HepG2 (cell line): Measurements from ENCODE around the gene BMP8B. TPM values are rescaled to one million over a fixed set of nuclear protein-coding genes. Genes with fewer than 3 reads are reported as not detected.

Experiments used
- ATAC-seq: fragments of 200-7000 bp; cut with Tn5 transposase; 3 replicates; pipeline ENCODE4 v1.9.1; 2020; ENCODE audit warnings: mild to moderate bottlenecking, moderate library complexity
- BruUV-seq: library from RNA; stranded (reverse); fragments of 400-500 nt; replicated peaks from 2 replicates; lab custom pipeline; 2021; lab: Mats Ljungman, UMichigan
- CTCF ChIA-PET: fragments of 300-600 bp; formaldehyde crosslinking; extraction: SDS; loops from one replicate; lab custom pipeline; 2021; ENCODE audit warnings: low total read pairs, inconsistent platforms, low intra/inter-chr PET ratio; lab: Yijun Ruan, JAX
- POLR2A ChIA-PET: fragments of 350-600 bp; sonication (Branson Sonifier 250); formaldehyde crosslinking; loops from one replicate; lab custom pipeline; 2020; ENCODE audit warnings: antibody characterized with exemption, inconsistent platforms; lab: Yijun Ruan, JAX
- DNase-seq: peaks from one replicate; pipeline ENCODE4 v3.0.0-alpha.2; 2015; ENCODE audit warnings: low spot score
- FAIRE-seq: peaks from 3 replicates; lab custom pipeline; 2011; peaks lifted over from hg19 to GRCh38; lab: Jason Lieb, UNC
- H2AFZ ChIP-seq: one replicate; pipeline ENCODE4 v1.6.1; 2011; ENCODE audit warnings: low read length, inconsistent platforms
- H3K27ac ChIP-seq: fragments of 300-600 bp; 3 replicates; pipeline ENCODE4 v1.8.0; 2011; ENCODE audit warnings: mixed run types, mild to moderate bottlenecking, mixed read lengths, low read length, inconsistent platforms; ENCODE audit not compliant: insufficient read depth; ENCODE audit errors: extremely low read length
- H3K27me3 ChIP-seq, 2 experiments: fragments of 200-600 bp in 1 of 2; 2 replicates in 1 of 2; 3 replicates in 1 of 2; pipeline versions ENCODE4 v1.6.0 to v1.8.0; 2011; ENCODE audit warnings: low read length in 2 of 2, mild to moderate bottlenecking in 2 of 2, moderate library complexity in 2 of 2, inconsistent platforms in 1 of 2; ENCODE audit not compliant: insufficient read depth in 2 of 2, control insufficient read depth in 1 of 2
- H3K36me3 ChIP-seq, 2 experiments: fragments of 200-600 bp in 1 of 2; replicated peaks in 1 of 2; 2 replicates in 1 of 2; 3 replicates in 1 of 2; pipeline versions ENCODE4 v1.5.1 to v1.8.0; 2011; ENCODE audit warnings: low read length in 2 of 2, inconsistent platforms in 1 of 2; ENCODE audit not compliant: insufficient read depth in 2 of 2, control insufficient read depth in 1 of 2
- H3K4me1 ChIP-seq: 2 replicates; pipeline ENCODE4 v1.5.1; 2012; ENCODE audit warnings: low read length, inconsistent platforms; ENCODE audit not compliant: insufficient read depth
- H3K4me2 ChIP-seq: 2 replicates; pipeline ENCODE4 v1.6.0; 2011; ENCODE audit warnings: low read depth, low read length, inconsistent platforms
- H3K4me3 ChIP-seq, 3 experiments: fragments of 200-600 bp in 1 of 3; sonication (generic), shearing (Covaris generic) in 1 of 3; replicated peaks in 1 of 3; 2 replicates each; pipeline ENCODE4 v1.5.1; 2011 to 2016; ENCODE audit warnings: low read length in 3 of 3, inconsistent platforms in 2 of 3, low read depth in 2 of 3, mild to moderate bottlenecking in 2 of 3, control low read depth in 1 of 3, mixed read lengths in 1 of 3; ENCODE audit not compliant: insufficient read depth in 1 of 3
- H3K79me2 ChIP-seq: one replicate; pipeline ENCODE4 v1.6.1; 2011; ENCODE audit warnings: low read length, inconsistent platforms; ENCODE audit not compliant: insufficient read depth
- H3K9ac ChIP-seq: 2 replicates; pipeline ENCODE4 v1.6.0; 2011; ENCODE audit warnings: mild to moderate bottlenecking, low read depth, low read length, inconsistent platforms; ENCODE audit not compliant: insufficient read depth
- H3K9me3 ChIP-seq: 2 replicates; pipeline ENCODE4 v1.5.1; 2012; ENCODE audit warnings: mild to moderate bottlenecking, low read length
- H4K20me1 ChIP-seq: 2 replicates; pipeline ENCODE4 v1.6.0; 2011; ENCODE audit warnings: inconsistent platforms, mild to moderate bottlenecking, low read length, moderate library complexity; ENCODE audit not compliant: insufficient read depth
- ARID4A ChIP-seq: sonication (generic); formaldehyde crosslinking; IDR thresholded peaks from 2 replicates; pipeline ENCODE4 v1.5.0; 2020; ENCODE audit warnings: mild to moderate bottlenecking, missing genetic modification reagents, borderline replicate concordance
- ATF5 ChIP-seq: sonication (generic); formaldehyde crosslinking; IDR thresholded peaks from 2 replicates; pipeline ENCODE4 v1.4.0; 2020; ENCODE audit warnings: mild to moderate bottlenecking, low read depth, missing genetic modification reagents
- IKZF1 ChIP-seq: fragments of 450-650 bp; IDR thresholded peaks from 2 replicates; pipeline ENCODE4 v1.7.1; 2016
- KLF15 ChIP-seq: sonication (generic); formaldehyde crosslinking; IDR thresholded peaks from 2 replicates; pipeline ENCODE4 v1.8.1; 2023; ENCODE audit warnings: borderline replicate concordance, mild to moderate bottlenecking, inconsistent platforms, missing genetic modification reagents, mixed read lengths
- MYPOP ChIP-seq: sonication (generic); formaldehyde crosslinking; IDR thresholded peaks from 2 replicates; pipeline ENCODE4 v1.8.1; 2023; ENCODE audit warnings: mild to moderate bottlenecking, moderate library complexity, missing genetic modification reagents
- PCBP1 ChIP-seq: fragments of 200-400 bp; formaldehyde crosslinking; IDR thresholded peaks from 2 replicates; pipeline ENCODE4 v1.6.1; 2017; ENCODE audit warnings: mild to moderate bottlenecking, low read depth, low read length, borderline replicate concordance
- PHF20 ChIP-seq: sonication (generic); formaldehyde crosslinking; IDR thresholded peaks from 2 replicates; pipeline ENCODE4 v1.5.0; 2020; ENCODE audit warnings: mild to moderate bottlenecking, missing genetic modification reagents
- RXRA ChIP-seq: sonication (generic); formaldehyde crosslinking; IDR thresholded peaks from 2 replicates; pipeline ENCODE4 v1.5.1; 2020; ENCODE audit warnings: missing genetic modification reagents
- USF2 ChIP-seq, 2 experiments: sonication (generic) in 1 of 2; formaldehyde crosslinking in 1 of 2; IDR thresholded peaks; 2 replicates each; pipeline versions ENCODE4 v1.5.1 to v1.6.1; 2011 to 2020; ENCODE audit warnings: borderline replicate concordance in 1 of 2, low read depth in 1 of 2, low read length in 1 of 2, mild to moderate bottlenecking in 1 of 2, missing genetic modification reagents in 1 of 2, moderate library complexity in 1 of 2
- YY1 ChIP-seq: IDR thresholded peaks from 2 replicates; pipeline ENCODE4 v1.6.1; 2011; ENCODE audit warnings: low read length, low read depth, moderate library complexity, mild to moderate bottlenecking; ENCODE audit not compliant: insufficient read depth, insufficient replicate concordance
- ZBTB8A ChIP-seq: sonication (generic); formaldehyde crosslinking; IDR thresholded peaks from 2 replicates; pipeline ENCODE4 v1.4.0; 2020; ENCODE audit warnings: mild to moderate bottlenecking, low read depth, missing genetic modification reagents, borderline replicate concordance
- ZNF251 ChIP-seq: sonication (generic); formaldehyde crosslinking; IDR thresholded peaks from 2 replicates; pipeline ENCODE4 v1.9.0; 2021; ENCODE audit warnings: mild to moderate bottlenecking, missing genetic modification reagents
- ZNF34 ChIP-seq: sonication (generic); formaldehyde crosslinking; IDR thresholded peaks from 2 replicates; pipeline ENCODE4 v1.4.0; 2020; ENCODE audit warnings: mild to moderate bottlenecking, missing genetic modification reagents, borderline replicate concordance
- ZNF354B ChIP-seq: sonication (generic); formaldehyde crosslinking; IDR thresholded peaks from 2 replicates; pipeline ENCODE4 v1.8.0; 2022; ENCODE audit warnings: mild to moderate bottlenecking, missing genetic modification reagents
- ZNF878 ChIP-seq: sonication (generic); formaldehyde crosslinking; IDR thresholded peaks from 2 replicates; pipeline ENCODE4 v1.8.1; 2023; ENCODE audit warnings: mild to moderate bottlenecking, missing genetic modification reagents, moderate library complexity
- WGBS: methylation state at CpG from one replicate; pipeline ENCODE4 v1.1.6; 2017; ENCODE audit warnings: low lambda C conversion rate; 5-methylcytosine and 5-hydroxymethylcytosine counted together
- in situ Hi-C: cut with HindIII; loops from 2 replicates; pipeline ENCODE4 v1.10.0; 2017; ENCODE audit warnings: low pct_unique_long_range_greater_than_20kb; ENCODE audit not compliant: extremely low pct_ligation_motif_present
- intact Hi-C: fragments of 100-400 bp; cut with micrococcal nuclease; formaldehyde crosslinking; loops from one replicate; pipeline ENCODE4 v1.10.0; 2022; ENCODE audit not compliant: unreplicated experiment
- polyA plus RNA-seq, 8 experiments: library from polyadenylated mRNA; depleted of rRNA in 3 of 8; stranded (reverse) in 7 of 8; unstranded in 1 of 8; fragments of >200 nt; fragmentation: Illumina TruSeq in 4 of 8; extraction: Trizol in 4 of 8; gene quantifications; 2 replicates each; pipeline versions ENCODE4 v1.2.1 to v1.2.3, GENCODE V29; 2011 to 2016; ENCODE audit warnings: low read depth in 4 of 8, missing spikeins in 1 of 8, mixed read lengths in 1 of 8; ENCODE audit not compliant: insufficient read depth in 1 of 8
- total RNA-seq, 5 experiments: library from RNA; depleted of rRNA; stranded (reverse); fragments of >200 nt; fragmentation: Illumina TruSeq; extraction: Trizol; gene quantifications; 2 replicates each; pipeline ENCODE4 v1.2.3, GENCODE V29; 2016; ENCODE audit warnings: low read depth in 1 of 5

BMP8B gene
- total and polyA plus RNA-seq, 2 of the 13 experiments (the other 11 are each of a cell fraction or from before 2014, with no cell fraction given), result 0.29 to 0.41 TPM

- no peak for TF ChIP-seq ARID4A (CRISPR knock-in tag)
These were observed 11.8 kb downstream of the BMP8B start (continued) for GRCh38 chr1:39776886-39777285.

- Histone ChIP-seq H3K36me3 (no peaks in the 10 kb centered on the region), H3K9me3 (no peaks in the 10 kb centered on the region), H3K4me3 (no peak overlapping the region), H3K27me3 (no peaks in the 10 kb centered on the region), H4K20me1 (no peaks in the 10 kb centered on the region), H3K27ac (no peak overlapping the region), H2AFZ (no peak overlapping the region), H3K79me2 (no peaks in the 10 kb centered on the region), H3K9ac (no peak overlapping the region), H3K4me1 (peaks cover 10% of the 10 kb centered on the region; the same call in 1 of the 2 replicates), H3K4me2 (no peak overlapping the region)
- WGBS, result 69% methylated on average over 12 of the region's 12 CpGs
- no TSS peak for BruUV-seq
- intact Hi-C loops, result no loop called here
- DNase-seq, result no peak
- in situ Hi-C loops, result no loop called here
- POLR2A ChIA-PET, result no interaction called here
- CTCF ChIA-PET, result no interaction called here
- ATAC-seq, result no peak
- no peak for FAIRE-seq
- TF ChIP-seq ZNF251 (CRISPR knock-in tag) (no peak), ATF5 (CRISPR knock-in tag) (no peak), IKZF1 (no peak), KLF15 (CRISPR knock-in tag) (no peak), PHF20 (CRISPR knock-in tag) (no peak), USF2 (IDR thresholded peaks at IDR 0.05; ENCODE audit: low read depth, low read length) (no peak), USF2 (CRISPR knock-in tag; IDR thresholded peaks at IDR 0.05; ENCODE audit: borderline replicate concordance) (no peak), PCBP1 (no peak), RXRA (no peak), ZNF878 (CRISPR knock-in tag) (no peak), ZNF34 (CRISPR knock-in tag) (no peak), MYPOP (CRISPR knock-in tag) (no peak), YY1 (no peak), ZBTB8A (CRISPR knock-in tag) (no peak), ZNF354B (CRISPR knock-in tag) (no peak)
These were observed 12.3 kb downstream of the BMP8B start for GRCh38 chr1:39776400-39776713.
